ENCODE measurements around the gene CSF3R. TPM values are rescaled to one million over a fixed set of nuclear protein-coding genes. Genes with fewer than 3 reads are reported as not detected.
A peak's percentile ranks its signal among the peaks of the same experiment; 100 is the strongest.

CSF3R gene
- total RNA-seq, 1 experiment from 2014 or later = not detected

- DNase-seq = peak; percentile 95
Observed at GRCh38 chr1:36420836-36421317, 61.8 kb downstream of the CSF3R start.

GRCh38 chr1:36420409-36420808 lies 62.3 kb downstream of the CSF3R start:
- H3K4me2 ChIP-seq (ENCODE audit: low read length) = peak overlapping the region; percentile 65
- no peaks in the 10 kb centered on the region for H3K9me2 ChIP-seq (replicated peaks; ENCODE audit: low read length)
- intact Hi-C loops (cut with micrococcal nuclease) = loop anchor here (1.0 to 2.0 kb wide), 3 partner anchors 51 to 124 kb away; no protein-coding TSS in a partner anchor

More at GRCh38 chr1:36420836-36421317, 61.8 kb downstream of the CSF3R start:
- TF ChIP-seq CTCF (conservative IDR thresholded peaks at IDR 0.05; ENCODE audit: low read depth, low read length) = peak; percentile 94
- no peak for TF ChIP-seq EZH2 (IDR thresholded peaks at IDR 0.05; ENCODE audit: low read length, unreplicated experiment)
- no peak overlapping the region for H3K27ac ChIP-seq (ENCODE audit: low read length)
- H3K4me3 ChIP-seq (ENCODE audit: low read length) = no peak overlapping the region
- intact Hi-C loops (cut with micrococcal nuclease) = loop anchor here (1.0 to 2.0 kb wide), 3 partner anchors 52 to 124 kb away; no protein-coding TSS in a partner anchor
- H3K36me3 ChIP-seq (ENCODE audit: low read depth, low read length) = no peaks in the 10 kb centered on the region
- POLR2A ChIA-PET (ENCODE audit: unreplicated experiment) = no interaction called here
- peak; percentile 92 for ATAC-seq
- no peaks in the 10 kb centered on the region for H3K79me2 ChIP-seq (ENCODE audit: low read length)
- H2AFZ ChIP-seq (ENCODE audit: low read length) = peak overlapping the region; percentile 89
- H3K9me2 ChIP-seq (replicated peaks; ENCODE audit: low read length) = no peaks in the 10 kb centered on the region
- H3K27me3 ChIP-seq (ENCODE audit: low read length) = no peaks in the 10 kb centered on the region
- H3K9ac ChIP-seq (ENCODE audit: low read length) = no peak overlapping the region
- H3F3A ChIP-seq (ENCODE audit: low read length, unreplicated experiment) = no peaks in the 10 kb centered on the region
- BruUV-seq (replicated peaks) = no TSS peak
- CTCF ChIA-PET = interaction anchor here (1.0 kb wide), 1 partner anchor 78 kb away, joined by 3 read pairs; no protein-coding TSS in a partner anchor
- peaks cover 18% of the 10 kb centered on the region for H3K4me1 ChIP-seq (ENCODE audit: insufficient read depth, low read length)
- H3K4me2 ChIP-seq (ENCODE audit: low read length) = peak overlapping the region; percentile 65
- no peaks in the 10 kb centered on the region for H4K20me1 ChIP-seq (ENCODE audit: low read length)
- no peaks in the 10 kb centered on the region for H3K9me3 ChIP-seq (ENCODE audit: low read length)

More at GRCh38 chr1:36420409-36420808, 62.3 kb downstream of the CSF3R start:
- Histone ChIP-seq H3F3A (ENCODE audit: low read length, unreplicated experiment) (no peaks in the 10 kb centered on the region), H3K27ac (ENCODE audit: low read length) (no peak overlapping the region), H3K36me3 (ENCODE audit: low read depth, low read length) (no peaks in the 10 kb centered on the region), H3K4me3 (ENCODE audit: low read length) (no peak overlapping the region), H4K20me1 (ENCODE audit: low read length) (no peaks in the 10 kb centered on the region), H3K9ac (ENCODE audit: low read length) (no peak overlapping the region), H3K27me3 (ENCODE audit: low read length) (no peaks in the 10 kb centered on the region), H3K79me2 (ENCODE audit: low read length) (no peaks in the 10 kb centered on the region), H2AFZ (ENCODE audit: low read length) (peak overlapping the region; percentile 89), H3K9me3 (ENCODE audit: low read length) (no peaks in the 10 kb centered on the region), H3K4me1 (ENCODE audit: insufficient read depth, low read length) (peaks cover 14% of the 10 kb centered on the region)
- DNase-seq (no peak), ATAC-seq (no peak)
- no TSS peak for BruUV-seq (replicated peaks)
- ChIA-PET CTCF (interaction anchor here (1.0 kb wide), 1 partner anchor 77 kb away, joined by 3 read pairs; no protein-coding TSS in a partner anchor), POLR2A (ENCODE audit: unreplicated experiment) (interaction anchor here (0.5 kb wide), 1 partner anchor 48 kb away, joined by 5 read pairs; no protein-coding TSS in a partner anchor)
- TF ChIP-seq EZH2 (IDR thresholded peaks at IDR 0.05; ENCODE audit: low read length, unreplicated experiment) (no peak), CTCF (conservative IDR thresholded peaks at IDR 0.05; ENCODE audit: low read depth, low read length) (no peak), EZH2phosphoT487 (IDR thresholded peaks at IDR 0.05; ENCODE audit: borderline replicate concordance, low read length) (no peak)

Data from PC-3 (cell line).